HG02840 (cell line): ENCODE results near the gene PARD3B.

Source experiments
- ATAC-seq: cut with Tn5 transposase; IDR thresholded peaks from one replicate; pipeline ENCODE4 v1.9.1; 2021; ENCODE audit warnings: mild to moderate bottlenecking, moderate library complexity, moderate number of reproducible peaks; ENCODE audit not compliant: unreplicated experiment, low FRiP score

Gene PARD3B

GRCh38 chr2:205284334-205284733 is 739.1 kb downstream of the PARD3B start:
- no peak for ATAC-seq

- ATAC-seq, result no peak
Observed at GRCh38 chr2:205287316-205287715, 742.0 kb downstream of the PARD3B start.

- ATAC-seq, result no peak
Observed at GRCh38 chr2:205288686-205289085, 743.4 kb downstream of the PARD3B start.

GRCh38 chr2:205290299-205290698 is 745.0 kb downstream of the PARD3B start:
- ATAC-seq, result no peak

GRCh38 chr2:205292665-205293295 is 747.5 kb downstream of the PARD3B start:
- ATAC-seq, result no peak

GRCh38 chr2:205293559-205293958 is 748.3 kb downstream of the PARD3B start:
- ATAC-seq, result no peak

GRCh38 chr2:205296959-205297358 is 751.7 kb downstream of the PARD3B start:
- no peak for ATAC-seq

GRCh38 chr2:205297368-205297767 is 752.1 kb downstream of the PARD3B start:
- no peak for ATAC-seq

GRCh38 chr2:205297846-205298245 is 752.6 kb downstream of the PARD3B start:
- no peak for ATAC-seq

- ATAC-seq, result no peak
Observed at GRCh38 chr2:205311201-205311600, 765.9 kb downstream of the PARD3B start.

- ATAC-seq, result no peak
Observed at GRCh38 chr2:205321231-205321630, 776.0 kb downstream of the PARD3B start.

GRCh38 chr2:205323929-205324328 is 778.7 kb downstream of the PARD3B start:
- ATAC-seq, result no peak

- no peak for ATAC-seq
Observed at GRCh38 chr2:205324355-205324754, 779.1 kb downstream of the PARD3B start.

GRCh38 chr2:205333351-205333750 is 788.1 kb downstream of the PARD3B start:
- no peak for ATAC-seq

GRCh38 chr2:205337274-205337673 is 792.0 kb downstream of the PARD3B start:
- no peak for ATAC-seq

- ATAC-seq, result no peak
Observed at GRCh38 chr2:205338156-205338555, 792.9 kb downstream of the PARD3B start.

- no peak for ATAC-seq
Observed at GRCh38 chr2:205343103-205343502, 797.8 kb downstream of the PARD3B start.

GRCh38 chr2:205346649-205347048 is 801.4 kb downstream of the PARD3B start:
- no peak for ATAC-seq

- no peak for ATAC-seq
Observed at GRCh38 chr2:205347899-205348298, 802.6 kb downstream of the PARD3B start.

- no peak for ATAC-seq
Observed at GRCh38 chr2:205352094-205352493, 806.8 kb downstream of the PARD3B start.

GRCh38 chr2:205352593-205352992 is 807.3 kb downstream of the PARD3B start:
- no peak for ATAC-seq

GRCh38 chr2:205357732-205358131 is 812.5 kb downstream of the PARD3B start:
- ATAC-seq, result no peak

- no peak for ATAC-seq
Observed at GRCh38 chr2:205358351-205358815, 813.1 kb downstream of the PARD3B start.
